ENCODE results near the gene LMNTD1.

DNA sequence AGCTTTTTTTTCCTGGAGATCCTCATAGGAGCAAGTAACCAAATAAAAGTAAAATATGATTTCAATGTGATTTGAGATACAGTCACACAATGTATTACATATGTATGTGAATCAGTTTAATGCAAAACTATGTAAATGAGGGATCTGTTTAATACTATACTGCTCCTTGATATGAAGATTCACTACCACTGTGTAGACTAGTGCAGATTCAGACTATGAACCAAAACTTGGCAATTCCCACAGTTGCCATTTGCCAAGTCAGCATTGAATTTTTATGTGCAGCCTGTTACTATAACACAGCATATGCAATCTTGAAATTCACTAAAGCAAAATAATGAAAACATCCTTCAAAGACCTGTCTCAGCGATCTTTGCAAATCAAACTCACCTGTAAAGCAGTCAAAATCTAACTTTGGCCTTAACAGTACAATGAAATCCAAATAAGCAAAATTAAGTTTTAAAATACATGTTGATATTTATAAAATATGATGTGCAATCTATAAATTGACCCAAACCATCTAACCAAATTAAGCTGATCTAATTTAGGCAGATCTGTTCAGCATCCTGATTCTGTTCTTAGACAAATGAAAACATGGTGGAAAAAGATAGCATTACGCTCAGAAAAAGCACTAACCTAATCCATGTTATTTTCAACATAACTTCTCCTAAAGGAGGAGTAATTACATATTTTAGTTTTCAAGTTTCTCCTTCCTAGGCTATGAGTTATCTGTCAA, 25.5 kb upstream of the LMNTD1 start:
- TF ChIP-seq, protein P1, sequence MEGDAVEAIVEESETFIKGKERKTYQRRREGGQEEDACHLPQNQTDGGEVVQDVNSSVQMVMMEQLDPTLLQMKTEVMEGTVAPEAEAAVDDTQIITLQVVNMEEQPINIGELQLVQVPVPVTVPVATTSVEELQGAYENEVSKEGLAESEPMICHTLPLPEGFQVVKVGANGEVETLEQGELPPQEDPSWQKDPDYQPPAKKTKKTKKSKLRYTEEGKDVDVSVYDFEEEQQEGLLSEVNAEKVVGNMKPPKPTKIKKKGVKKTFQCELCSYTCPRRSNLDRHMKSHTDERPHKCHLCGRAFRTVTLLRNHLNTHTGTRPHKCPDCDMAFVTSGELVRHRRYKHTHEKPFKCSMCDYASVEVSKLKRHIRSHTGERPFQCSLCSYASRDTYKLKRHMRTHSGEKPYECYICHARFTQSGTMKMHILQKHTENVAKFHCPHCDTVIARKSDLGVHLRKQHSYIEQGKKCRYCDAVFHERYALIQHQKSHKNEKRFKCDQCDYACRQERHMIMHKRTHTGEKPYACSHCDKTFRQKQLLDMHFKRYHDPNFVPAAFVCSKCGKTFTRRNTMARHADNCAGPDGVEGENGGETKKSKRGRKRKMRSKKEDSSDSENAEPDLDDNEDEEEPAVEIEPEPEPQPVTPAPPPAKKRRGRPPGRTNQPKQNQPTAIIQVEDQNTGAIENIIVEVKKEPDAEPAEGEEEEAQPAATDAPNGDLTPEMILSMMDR (conservative IDR thresholded peaks at IDR 0.05; ENCODE audit: low read depth, low read length), result no peak
- TF ChIP-seq POLR2A (IDR thresholded peaks at IDR 0.05; ENCODE audit: low read depth, low read length) (no peak), NFE2L2 (IDR thresholded peaks at IDR 0.05; ENCODE audit: low read depth, low read length) (no peak), CEBPB (IDR thresholded peaks at IDR 0.05; ENCODE audit: low read depth, low read length) (no peak), RAD21 (IDR thresholded peaks at IDR 0.05; ENCODE audit: low read length) (no peak), BHLHE40 (IDR thresholded peaks at IDR 0.05; ENCODE audit: low read depth, low read length) (no peak), RFX5 (IDR thresholded peaks at IDR 0.05; ENCODE audit: low read depth, low read length) (no peak), MAFK (IDR thresholded peaks at IDR 0.05; ENCODE audit: low read depth, low read length) (peak; percentile 10; the same call in 1 of the 2 replicates)

All from IMR-90 (cell line).